Loucy (cell line): ENCODE measurements around the gene PRRT3.

Source experiments
- H2AFZ ChIP-seq: fragments of 200-600 bp; sonication (generic); 2 replicates; pipeline ENCODE4 v1.6.0; 2016; ENCODE audit warnings: antibody characterized with exemption, mild to moderate bottlenecking, low read length, moderate library complexity
- H3F3A ChIP-seq: fragments of 200-600 bp; 2 replicates; pipeline ENCODE4 v1.6.0; 2016; ENCODE audit warnings: antibody characterized with exemption, low read depth, mild to moderate bottlenecking
- H3K27me3 ChIP-seq: fragments of 200-600 bp; sonication (generic); 2 replicates; pipeline ENCODE4 v1.6.1; 2014; ENCODE audit warnings: low read length, mild to moderate bottlenecking; ENCODE audit not compliant: insufficient read depth, poor library complexity, severe bottlenecking
- H3K36me3 ChIP-seq: fragments of 200-600 bp; sonication (generic); 2 replicates; pipeline ENCODE4 v1.6.1; 2016; ENCODE audit warnings: low read length; ENCODE audit not compliant: insufficient read depth
- H3K4me1 ChIP-seq: fragments of 200-600 bp; sonication (generic); 2 replicates; pipeline ENCODE4 v1.5.1; 2014; ENCODE audit warnings: low read length, mild to moderate bottlenecking; ENCODE audit not compliant: insufficient read depth, poor library complexity, severe bottlenecking
- H3K4me2 ChIP-seq: fragments of 200-600 bp; sonication (generic); 2 replicates; pipeline ENCODE4 v1.6.0; 2014; ENCODE audit warnings: antibody characterized with exemption, low read length, low read depth, mild to moderate bottlenecking; ENCODE audit not compliant: poor library complexity, severe bottlenecking
- H3K4me3 ChIP-seq: fragments of 200-600 bp; sonication (generic); 2 replicates; pipeline ENCODE4 v1.5.1; 2014; ENCODE audit warnings: low read length, mild to moderate bottlenecking, mixed read lengths; ENCODE audit not compliant: poor library complexity, severe bottlenecking
- H3K79me2 ChIP-seq: fragments of 200-600 bp; sonication (generic); 2 replicates; pipeline ENCODE4 v1.6.1; 2014; ENCODE audit warnings: low read length; ENCODE audit not compliant: insufficient read depth
- H3K9ac ChIP-seq: fragments of 200-600 bp; sonication (generic); 2 replicates; pipeline ENCODE4 v1.6.0; 2014; ENCODE audit warnings: mild to moderate bottlenecking, low read depth, low read length, moderate library complexity; ENCODE audit not compliant: poor library complexity, severe bottlenecking
- H3K9me2 ChIP-seq: fragments of 200-600 bp; sonication (generic); replicated peaks from 2 replicates; pipeline ENCODE4 v1.6.1; 2016; ENCODE audit warnings: low read depth, low read length, mixed read lengths
- H3K9me3 ChIP-seq: fragments of 200-600 bp; sonication (generic); 2 replicates; pipeline ENCODE4 v1.6.1; 2014; ENCODE audit warnings: mild to moderate bottlenecking, antibody characterized with exemption, low read length, low read depth; ENCODE audit not compliant: insufficient read depth
- H4K20me1 ChIP-seq: fragments of 200-600 bp; sonication (generic); 2 replicates; pipeline ENCODE4 v1.6.0; 2014; ENCODE audit warnings: antibody characterized with exemption, low read length, mild to moderate bottlenecking; ENCODE audit not compliant: insufficient read depth, poor library complexity, severe bottlenecking
- EZH2phosphoT487 ChIP-seq: fragments of 200-600 bp; IDR thresholded peaks from 2 replicates; pipeline ENCODE4 v1.6.1; 2018; ENCODE audit warnings: antibody characterized with exemption, mild to moderate bottlenecking, moderate library complexity, borderline replicate concordance
- TF ChIP-seq, protein P1 (sequence below): fragments of 200-600 bp; sonication (generic); conservative IDR thresholded peaks from 2 replicates; pipeline ENCODE4 v1.5.1; 2014; ENCODE audit warnings: mild to moderate bottlenecking, antibody characterized with exemption, low read length

The PRRT3 gene

DNA sequence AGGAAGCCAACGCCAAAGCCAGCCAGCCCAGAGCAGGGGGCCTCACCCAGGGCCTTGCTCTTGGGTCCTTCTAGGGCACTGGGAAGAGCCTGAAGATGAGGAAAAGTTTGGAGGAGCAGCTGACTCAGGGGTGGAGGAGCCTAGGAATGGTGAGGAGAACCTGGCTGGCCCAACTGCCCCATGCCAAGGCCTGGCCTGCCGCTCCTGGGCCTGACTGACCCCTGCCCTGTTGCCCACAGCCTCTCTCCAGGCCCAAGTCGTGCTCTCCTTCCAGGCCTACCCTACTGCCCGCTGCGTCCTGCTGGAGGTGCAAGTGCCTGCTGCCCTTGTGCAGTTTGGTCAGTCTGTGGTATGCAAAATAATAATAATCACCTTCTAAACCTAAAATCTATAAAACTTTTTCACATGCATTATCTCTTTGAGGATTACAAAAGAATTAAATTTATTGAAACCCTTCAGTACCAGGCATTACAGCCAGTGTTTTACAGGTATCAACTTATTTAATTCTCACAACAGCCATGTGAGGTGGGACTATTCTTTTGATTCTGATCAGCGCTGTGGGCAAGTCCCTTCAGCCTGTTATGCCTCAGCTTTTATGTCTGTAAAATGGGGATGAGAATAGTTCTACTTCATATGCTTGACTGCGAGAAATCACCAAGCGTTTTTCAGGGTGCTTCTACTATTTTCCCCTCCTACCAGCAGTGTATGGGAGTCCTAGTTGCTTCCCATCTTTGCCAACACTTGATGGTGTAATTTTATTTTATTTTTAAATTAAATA lies 33.8 kb downstream of the PRRT3 start:
- Histone ChIP-seq H3K27me3 (no peaks in the 10 kb centered on the region), H4K20me1 (no peaks in the 10 kb centered on the region), H3K9me3 (no peaks in the 10 kb centered on the region), H3K79me2 (no peaks in the 10 kb centered on the region), H3K4me3 (no peak overlapping the region), H3F3A (no peaks in the 10 kb centered on the region), H3K9me2 (no peaks in the 10 kb centered on the region), H3K36me3 (peaks cover 8% of the 10 kb centered on the region; the same call in 1 of the 2 replicates), H3K9ac (no peak overlapping the region), H3K4me1 (no peaks in the 10 kb centered on the region), H3K4me2 (no peak overlapping the region), H2AFZ (no peak overlapping the region)
- TF ChIP-seq, protein P1, sequence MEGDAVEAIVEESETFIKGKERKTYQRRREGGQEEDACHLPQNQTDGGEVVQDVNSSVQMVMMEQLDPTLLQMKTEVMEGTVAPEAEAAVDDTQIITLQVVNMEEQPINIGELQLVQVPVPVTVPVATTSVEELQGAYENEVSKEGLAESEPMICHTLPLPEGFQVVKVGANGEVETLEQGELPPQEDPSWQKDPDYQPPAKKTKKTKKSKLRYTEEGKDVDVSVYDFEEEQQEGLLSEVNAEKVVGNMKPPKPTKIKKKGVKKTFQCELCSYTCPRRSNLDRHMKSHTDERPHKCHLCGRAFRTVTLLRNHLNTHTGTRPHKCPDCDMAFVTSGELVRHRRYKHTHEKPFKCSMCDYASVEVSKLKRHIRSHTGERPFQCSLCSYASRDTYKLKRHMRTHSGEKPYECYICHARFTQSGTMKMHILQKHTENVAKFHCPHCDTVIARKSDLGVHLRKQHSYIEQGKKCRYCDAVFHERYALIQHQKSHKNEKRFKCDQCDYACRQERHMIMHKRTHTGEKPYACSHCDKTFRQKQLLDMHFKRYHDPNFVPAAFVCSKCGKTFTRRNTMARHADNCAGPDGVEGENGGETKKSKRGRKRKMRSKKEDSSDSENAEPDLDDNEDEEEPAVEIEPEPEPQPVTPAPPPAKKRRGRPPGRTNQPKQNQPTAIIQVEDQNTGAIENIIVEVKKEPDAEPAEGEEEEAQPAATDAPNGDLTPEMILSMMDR: no peak
- no peak for TF ChIP-seq EZH2phosphoT487

- Histone ChIP-seq H3K79me2 (no peaks in the 10 kb centered on the region), H3K4me2 (no peak overlapping the region), H3K9ac (no peak overlapping the region), H3K9me3 (no peaks in the 10 kb centered on the region), H3K4me1 (no peaks in the 10 kb centered on the region), H2AFZ (no peak overlapping the region), H3K4me3 (no peak overlapping the region), H3K9me2 (no peaks in the 10 kb centered on the region), H4K20me1 (no peaks in the 10 kb centered on the region), H3K36me3 (peaks cover 8% of the 10 kb centered on the region; the same call in 1 of the 2 replicates), H3K27me3 (no peaks in the 10 kb centered on the region), H3F3A (no peaks in the 10 kb centered on the region)
- TF ChIP-seq EZH2phosphoT487: no peak
- TF ChIP-seq, protein P1: no peak
Measured at GRCh38 chr3:9917820-9918219, 34.4 kb downstream of the PRRT3 start.

DNA sequence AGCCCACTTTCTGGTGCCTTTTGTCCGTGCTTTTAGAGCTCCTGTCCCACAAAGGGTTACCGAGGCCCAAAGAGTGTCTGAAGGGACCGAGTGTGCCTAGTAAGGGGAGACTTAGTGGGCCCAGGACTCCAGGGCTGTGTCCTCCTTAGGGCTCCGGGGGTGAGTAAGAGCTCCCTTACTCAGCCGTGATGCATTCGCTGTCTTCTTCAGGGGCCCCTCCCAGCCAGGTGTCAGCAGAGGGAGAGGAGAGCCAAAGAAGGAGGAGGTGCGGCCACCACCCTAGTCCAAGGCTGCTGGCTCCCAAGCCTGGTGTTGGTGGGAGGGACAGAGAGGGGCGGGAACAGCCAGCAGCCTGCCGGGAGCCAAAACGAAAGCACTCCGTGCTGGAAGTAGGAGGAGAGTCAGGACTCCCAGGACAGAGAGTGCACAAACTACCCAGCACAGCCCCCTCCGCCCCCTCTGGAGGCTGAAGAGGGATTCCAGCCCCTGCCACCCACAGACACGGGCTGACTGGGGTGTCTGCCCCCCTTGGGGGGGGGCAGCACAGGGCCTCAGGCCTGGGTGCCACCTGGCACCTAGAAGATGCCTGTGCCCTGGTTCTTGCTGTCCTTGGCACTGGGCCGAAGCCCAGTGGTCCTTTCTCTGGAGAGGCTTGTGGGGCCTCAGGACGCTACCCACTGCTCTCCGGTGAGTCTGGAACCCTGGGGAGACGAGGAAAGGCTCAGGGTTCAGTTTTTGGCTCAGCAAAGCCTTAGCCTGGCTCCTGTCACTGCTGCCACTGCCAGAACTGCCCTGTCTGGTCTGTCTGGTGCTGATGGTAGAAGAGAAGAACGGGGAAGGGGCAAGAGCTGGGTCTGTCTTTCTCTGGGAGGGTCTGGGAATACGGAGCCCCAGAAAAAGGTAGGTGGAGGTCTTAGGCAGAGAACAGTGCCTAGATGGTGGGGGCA lies 35.2 kb downstream of the PRRT3 start, which contains the start of gene IL17RC:
Gene IL17RC, plus strand, starts transcription at position 365 of the 947 bp plus-strand sequence. Its CDS starts 218 bp downstream, at position 583.
- no peak for TF ChIP-seq EZH2phosphoT487
- TF ChIP-seq, protein P1: no peak
- no peak within 1 kb of the TSS for H2AFZ ChIP-seq
- peaks cover 8% of the 10 kb centered on the region for H3K4me1 ChIP-seq
- H4K20me1 ChIP-seq: no peaks in the 10 kb centered on the region
- H3F3A ChIP-seq: no peaks in the 10 kb centered on the region
- H3K9me2 ChIP-seq: no peaks in the 10 kb centered on the region
- no peak within 1 kb of the TSS for H3K4me2 ChIP-seq
- no peak within 1 kb of the TSS for H3K9ac ChIP-seq
- H3K4me3 ChIP-seq: no peak within 1 kb of the TSS
- H3K79me2 ChIP-seq: no peaks in the 10 kb centered on the region
- peaks cover 8% of the 10 kb centered on the region; the same call in 1 of the 2 replicates for H3K36me3 ChIP-seq
- no peaks in the 10 kb centered on the region for H3K27me3 ChIP-seq
- H3K9me3 ChIP-seq: no peaks in the 10 kb centered on the region
